ENCODE results near the gene ATP11A.

ATP11A gene

GRCh38 chr13:112759827-112760226 is 70.0 kb downstream of the ATP11A start:
- no peak for DNase-seq (ENCODE audit: low read depth in 2 of 2)

- no peak for DNase-seq (ENCODE audit: low read depth in 2 of 2)
Observed at GRCh38 chr13:112760435-112760834, 70.6 kb downstream of the ATP11A start.

- DNase-seq (ENCODE audit: low read depth in 2 of 2): no peak
Observed at GRCh38 chr13:112760931-112761330, 71.1 kb downstream of the ATP11A start.

DNA sequence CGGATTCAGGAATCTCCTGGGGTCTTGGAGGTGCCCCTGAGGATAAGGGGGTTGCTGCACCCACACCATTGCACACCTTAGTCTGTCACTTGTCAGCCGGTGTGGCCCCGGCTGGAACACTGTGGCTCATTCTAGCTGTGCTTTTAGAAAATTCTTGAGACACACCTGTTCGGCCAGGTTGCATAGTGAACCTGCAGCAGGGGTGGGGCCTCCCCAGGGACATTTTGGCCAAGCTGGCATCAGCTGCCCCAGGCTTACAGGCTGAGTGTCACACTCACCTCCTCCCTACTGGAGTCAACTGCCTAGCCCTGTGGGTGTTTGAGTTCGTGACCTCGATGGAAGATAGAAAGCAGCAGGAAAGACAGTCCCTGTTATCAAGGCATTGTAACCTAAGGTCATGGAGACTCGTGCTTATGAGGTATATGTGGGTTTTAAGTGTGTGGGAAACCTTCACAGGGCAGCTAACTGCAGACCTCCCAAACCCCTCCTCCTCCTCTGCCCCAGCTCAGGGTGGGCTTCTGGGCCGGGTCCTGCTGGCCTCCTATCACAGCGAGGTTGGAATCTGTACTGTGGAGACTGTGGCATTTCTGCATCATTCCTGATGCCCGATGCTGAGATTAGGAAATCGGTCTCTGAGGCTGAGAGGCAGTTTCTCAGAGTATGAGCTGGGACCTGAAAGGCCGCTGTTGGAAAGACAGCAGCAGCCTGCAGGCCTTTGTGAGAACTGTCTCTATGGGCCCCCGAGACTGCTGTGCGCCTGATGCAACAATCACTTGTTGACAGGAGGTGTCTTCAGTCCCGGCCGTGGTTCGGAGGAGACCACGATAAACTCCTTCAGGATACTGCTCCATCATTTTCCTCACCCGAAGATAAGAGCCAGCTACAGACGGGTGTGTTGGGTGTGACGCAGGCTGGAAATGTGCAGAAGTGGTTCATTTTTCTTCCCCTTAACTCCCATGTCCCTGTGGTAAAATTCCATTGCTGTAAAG is 72.2 kb downstream of the ATP11A start:
- DNase-seq (ENCODE audit: low read depth in 2 of 2): no peak

- DNase-seq (ENCODE audit: low read depth in 2 of 2): no peak
Observed at GRCh38 chr13:112762690-112763080, 72.8 kb downstream of the ATP11A start.

DNA sequence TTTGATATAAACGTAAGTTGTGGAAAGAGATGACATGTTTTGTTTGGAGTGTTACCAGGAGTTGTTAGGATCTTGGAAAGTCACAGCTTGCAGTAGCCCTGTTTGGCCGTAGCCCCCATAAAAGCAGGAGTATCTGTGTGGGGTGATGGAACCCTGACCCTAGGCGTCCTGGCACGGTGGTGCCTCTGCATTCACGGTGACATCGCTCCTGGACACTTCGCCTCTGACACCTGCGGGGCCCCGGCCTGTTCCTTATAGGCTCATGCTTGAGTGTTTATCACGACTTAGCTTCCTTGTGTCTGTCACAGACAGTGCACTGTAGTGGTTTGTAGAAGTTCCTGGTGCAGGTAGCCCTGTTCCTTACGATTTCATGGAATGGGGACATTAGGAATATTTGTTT is 74.2 kb downstream of the ATP11A start:
- DNase-seq (ENCODE audit: low read depth in 2 of 2): no peak

- no peak for DNase-seq (ENCODE audit: low read depth in 2 of 2)
Observed at GRCh38 chr13:112764864-112765561, 75.2 kb downstream of the ATP11A start.

DNA sequence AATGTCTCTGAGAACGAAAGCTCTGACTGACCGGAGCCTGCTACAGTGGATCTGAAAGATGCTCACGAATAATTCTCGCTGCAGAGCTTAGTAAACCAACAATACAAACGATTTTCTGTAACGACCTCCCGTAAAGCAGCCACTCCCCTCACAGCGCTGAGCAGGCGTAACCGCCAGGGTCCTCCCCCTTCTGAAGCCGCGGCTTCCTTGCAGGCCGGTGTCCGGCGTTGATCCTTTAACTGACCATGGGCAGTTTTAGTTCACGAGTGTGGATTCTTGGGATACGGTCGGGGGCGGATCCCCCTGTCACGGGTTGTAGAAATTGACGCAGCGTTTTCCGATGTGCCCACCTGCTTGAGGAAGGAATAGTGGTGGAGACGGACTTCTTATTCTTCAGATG is 75.9 kb downstream of the ATP11A start:
- no peak for DNase-seq (ENCODE audit: low read depth in 2 of 2)

- no peak for DNase-seq (ENCODE audit: low read depth in 2 of 2)
Observed at GRCh38 chr13:112766336-112766735, 76.5 kb downstream of the ATP11A start.

GRCh38 chr13:112767506-112768471 is 78.0 kb downstream of the ATP11A start:
- DNase-seq (ENCODE audit: low read depth in 2 of 2): no peak

- DNase-seq (ENCODE audit: low read depth in 2 of 2): no peak
Observed at GRCh38 chr13:112768795-112769481, 79.1 kb downstream of the ATP11A start.

- DNase-seq (ENCODE audit: low read depth in 2 of 2): no peak
Observed at GRCh38 chr13:112769615-112770014, 79.8 kb downstream of the ATP11A start.

DNA sequence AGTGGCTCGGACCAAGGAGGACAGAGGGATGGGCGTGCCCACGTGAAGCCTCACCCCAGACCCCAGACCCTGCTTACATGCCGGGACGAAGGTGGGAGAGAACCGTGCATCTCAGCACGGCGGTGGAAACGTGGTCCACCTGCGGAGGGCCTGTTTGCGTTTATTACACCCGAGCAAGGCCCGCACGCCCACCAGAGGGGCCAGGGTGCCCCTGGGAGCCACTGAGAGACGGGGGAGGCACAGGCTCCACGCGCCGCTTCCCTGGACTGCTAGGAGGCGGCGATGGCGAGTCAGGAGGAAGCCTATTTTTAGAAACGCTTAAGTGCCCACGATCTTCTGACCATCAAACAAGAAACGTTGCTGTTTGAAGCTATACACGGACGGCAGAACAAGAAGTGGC is 80.7 kb downstream of the ATP11A start:
- no peak for DNase-seq (ENCODE audit: low read depth in 2 of 2)

- DNase-seq (ENCODE audit: low read depth in 2 of 2): no peak
Observed at GRCh38 chr13:112771139-112771876, 81.5 kb downstream of the ATP11A start.

DNA sequence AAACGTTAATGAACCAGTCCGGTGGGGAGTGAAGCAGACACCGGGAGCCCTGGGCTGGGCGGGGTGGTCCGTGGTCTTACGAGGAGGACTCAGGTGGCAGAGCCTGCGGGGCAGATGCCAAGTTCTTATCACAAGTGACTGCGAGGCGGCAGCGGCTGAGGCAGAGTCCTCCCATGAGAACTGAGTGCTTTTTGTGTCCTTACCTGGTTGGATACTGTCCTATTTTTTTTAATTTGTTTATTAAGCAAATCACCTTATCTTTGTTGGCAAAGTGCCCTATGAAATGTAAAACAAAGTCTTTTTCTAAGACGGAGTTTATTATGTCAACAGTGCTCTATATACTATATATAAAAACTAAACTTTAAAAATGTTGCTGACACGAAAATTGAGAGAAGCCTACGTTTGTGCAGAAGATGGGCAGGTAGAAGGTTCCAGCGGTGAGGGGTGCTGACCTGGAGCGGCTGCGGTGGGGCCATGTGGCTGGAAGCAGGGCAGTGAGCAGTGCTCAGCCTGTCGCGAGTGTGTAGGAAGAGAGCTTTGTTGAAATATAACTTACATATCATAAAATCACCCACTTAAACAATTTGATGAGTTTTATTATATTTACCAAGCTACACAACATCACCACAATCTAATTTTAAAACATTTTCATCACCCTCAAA is 82.2 kb downstream of the ATP11A start:
- DNase-seq (ENCODE audit: low read depth in 2 of 2): no peak

DNA sequence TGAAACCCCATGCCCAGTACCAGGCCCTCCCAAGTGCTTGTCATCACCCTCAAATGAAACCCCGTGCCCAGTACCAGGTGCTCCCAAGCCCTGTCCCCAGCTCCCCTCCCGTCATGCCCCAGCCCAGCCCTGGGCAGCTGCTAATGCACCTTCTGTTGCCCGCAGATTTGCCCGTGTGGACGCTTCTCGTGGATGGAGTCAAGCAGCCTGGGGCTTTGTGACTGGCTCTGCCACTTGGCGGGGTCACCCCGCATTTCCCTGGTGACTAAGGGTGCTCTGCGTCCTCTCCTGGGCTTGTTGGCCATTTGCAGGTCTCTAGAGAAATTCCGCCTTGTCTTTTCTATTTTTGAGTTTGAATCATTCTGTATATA is 82.7 kb downstream of the ATP11A start:
- no peak for DNase-seq (ENCODE audit: low read depth in 2 of 2)

DNA sequence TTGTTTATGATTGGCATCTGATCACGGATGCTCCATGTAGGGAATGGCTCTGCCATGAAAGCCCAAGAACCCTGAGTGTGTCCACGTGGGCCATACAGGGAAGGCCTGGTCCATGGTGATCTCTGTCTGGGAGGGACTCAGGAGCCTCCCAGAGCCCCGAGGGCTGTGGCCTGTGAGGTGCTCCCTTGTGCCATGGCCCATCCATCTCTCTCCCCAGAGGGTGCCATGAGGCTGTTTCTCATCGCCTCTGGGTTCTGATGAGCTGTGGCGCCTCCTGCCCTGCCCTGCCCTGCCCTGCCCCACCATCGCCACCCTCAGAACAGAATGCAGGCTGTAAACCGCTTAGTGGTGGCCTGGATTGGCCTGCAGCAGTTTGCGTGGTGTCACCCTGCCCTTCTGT is 83.1 kb downstream of the ATP11A start:
- DNase-seq (ENCODE audit: low read depth in 2 of 2): no peak

DNA sequence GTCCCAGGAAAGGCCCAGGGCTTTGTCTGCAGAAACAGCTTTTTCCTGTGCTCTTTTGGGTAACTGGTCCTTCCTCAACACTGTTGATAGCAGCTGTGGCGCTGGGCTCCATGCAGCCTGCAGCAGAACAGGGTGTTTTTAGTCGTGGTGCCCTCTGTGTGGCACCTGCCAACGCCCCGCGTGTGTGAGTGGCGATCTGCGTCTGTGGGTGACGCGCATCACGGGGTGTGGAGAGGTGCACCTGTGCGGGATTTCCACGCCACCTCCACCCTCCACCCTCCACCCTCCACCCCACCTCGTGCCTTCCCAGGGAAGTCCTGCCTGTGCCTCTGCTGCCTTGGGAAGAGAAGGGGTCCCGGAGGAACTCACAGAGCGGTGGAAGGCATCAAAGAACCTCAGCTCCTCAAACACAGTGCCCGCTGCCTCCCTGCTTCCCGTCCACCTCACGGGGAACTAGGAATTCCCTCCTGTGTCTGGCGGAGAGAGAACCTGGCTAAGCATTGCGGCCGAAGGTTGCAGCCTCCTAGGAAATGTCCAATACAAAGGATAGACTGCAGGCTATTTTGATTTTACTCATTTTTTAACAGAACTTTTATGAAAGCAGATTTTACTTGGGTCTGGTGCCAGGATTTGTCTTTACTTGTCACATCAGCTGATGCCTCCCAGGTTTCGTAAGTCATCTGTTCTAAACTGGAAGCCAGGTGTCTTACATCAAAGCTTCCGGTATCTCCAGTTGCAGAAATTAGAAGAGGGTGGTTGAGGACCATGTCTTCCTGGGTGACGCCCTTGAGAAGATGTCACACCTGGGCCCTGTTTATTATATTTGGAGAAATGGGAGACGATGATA is 84.0 kb downstream of the ATP11A start:
- no peak for DNase-seq (ENCODE audit: low read depth in 2 of 2)

DNA sequence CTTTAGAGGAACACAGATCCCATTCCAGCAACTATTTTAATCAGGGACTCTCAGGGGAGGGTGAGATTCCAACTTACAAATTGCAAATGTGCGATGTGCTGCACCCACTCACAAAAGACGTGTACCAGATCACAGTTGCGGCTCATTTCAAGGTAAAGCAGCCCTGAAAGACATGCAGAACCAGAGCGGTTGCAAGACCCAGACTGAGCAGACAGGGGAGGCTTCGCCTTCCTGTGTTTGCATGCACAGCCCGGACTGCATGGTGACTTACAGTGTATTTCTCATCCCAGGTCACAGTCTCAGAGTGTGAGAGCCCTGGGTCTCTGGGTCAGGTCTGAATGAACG is 84.6 kb downstream of the ATP11A start:
- no peak for DNase-seq (ENCODE audit: low read depth in 2 of 2)
